Activated T-cell treated with anti-CD3 and anti-CD28 coated beads for 1 hour (primary cell): Measurements from ENCODE around the gene TBC1D13.
A peak's percentile ranks its signal among the peaks of the same experiment; 100 is the strongest.
"Not testable (repeated sequence)": the region's sequence is repeated elsewhere in the genome, so short reads cannot be mapped to it uniquely, and the experiment has no call there.

Experiments
- DNase-seq: peaks from one replicate; pipeline ENCODE4 v3.0.0-alpha.2; 2020; ENCODE audit warnings: low read depth

Gene TBC1D13

DNA sequence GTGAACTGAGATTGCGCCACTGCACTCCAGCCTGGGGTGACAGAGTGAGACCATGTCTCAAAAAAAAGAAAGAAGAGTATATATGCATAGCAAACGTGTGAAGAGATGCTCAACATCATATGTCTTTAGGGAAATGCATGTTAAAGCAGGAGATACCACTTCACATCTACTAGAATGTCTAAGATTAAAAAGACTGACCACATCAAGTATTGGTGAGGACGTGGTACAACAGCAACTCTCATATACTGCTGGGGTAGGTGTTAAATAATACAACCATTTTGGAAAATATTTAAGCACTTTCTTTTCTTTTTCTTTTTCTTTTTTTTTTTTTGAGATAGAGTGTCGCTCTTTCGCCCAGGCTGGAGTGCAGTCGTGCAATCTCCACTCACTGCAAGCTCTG lies 1.6 kb upstream of the TBC1D13 start:
- DNase-seq: no peak

DNA sequence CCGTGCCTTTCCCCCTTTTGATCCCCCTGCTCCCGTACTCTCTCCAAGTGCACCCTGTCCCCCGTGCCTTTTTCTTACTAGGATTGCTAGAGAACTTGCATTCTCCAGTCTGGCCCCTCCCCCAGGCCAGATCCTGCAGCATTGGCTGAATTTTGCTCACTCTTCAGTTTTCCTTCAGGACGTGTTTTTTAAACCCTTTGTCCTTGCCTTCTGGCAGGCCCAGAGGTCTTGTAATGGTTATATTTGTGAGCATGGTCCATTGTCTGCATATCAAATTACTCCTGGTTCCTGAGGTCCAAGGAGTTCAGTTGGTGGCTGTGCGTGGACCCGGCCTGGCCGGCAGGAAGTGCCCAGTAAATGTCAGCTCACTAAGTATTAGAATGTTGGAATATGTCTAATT lies 606 bp downstream of the TBC1D13 start:
- no peak for DNase-seq

DNA sequence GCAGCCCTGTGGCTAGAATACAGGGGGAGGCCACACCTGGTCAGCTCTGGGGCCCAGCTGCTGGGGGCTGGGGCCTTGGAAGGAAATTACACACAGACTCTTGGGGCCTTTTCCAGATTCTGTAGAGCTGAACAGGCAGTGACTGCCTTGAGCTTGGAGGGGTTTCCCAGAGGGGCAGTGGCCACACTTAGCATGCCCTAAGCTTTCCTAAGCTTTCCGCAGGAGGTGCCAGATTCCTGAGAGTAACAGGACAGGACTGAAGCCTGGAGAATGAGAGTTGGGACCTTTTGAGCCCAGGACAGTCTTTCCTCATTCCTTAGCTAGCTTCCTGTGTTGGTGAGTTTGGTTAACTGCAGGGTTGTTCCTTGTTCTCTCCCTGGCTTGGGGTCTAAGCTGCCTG lies 1.4 kb downstream of the TBC1D13 start:
- DNase-seq: no peak

DNA sequence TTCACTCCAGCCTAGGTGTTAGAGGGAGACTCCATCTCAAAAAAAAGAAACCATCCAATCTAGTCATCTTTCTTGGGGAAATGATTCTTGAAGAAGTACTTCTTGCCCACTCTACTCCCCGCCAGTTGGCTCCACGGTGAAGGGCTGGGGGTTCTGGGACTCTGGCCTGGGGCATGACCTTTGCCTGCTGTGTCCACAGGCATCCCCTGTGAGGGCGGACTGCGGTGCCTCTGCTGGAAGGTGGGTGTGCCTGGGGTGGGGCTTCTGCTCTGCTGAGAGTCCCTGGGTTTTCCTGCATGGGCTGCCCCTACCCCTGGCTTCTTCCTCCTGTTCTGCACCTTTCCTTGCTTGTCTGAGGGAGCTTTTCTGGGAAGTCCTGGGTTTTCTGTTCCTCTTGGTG lies 3.5 kb downstream of the TBC1D13 start:
- DNase-seq: no peak

DNA sequence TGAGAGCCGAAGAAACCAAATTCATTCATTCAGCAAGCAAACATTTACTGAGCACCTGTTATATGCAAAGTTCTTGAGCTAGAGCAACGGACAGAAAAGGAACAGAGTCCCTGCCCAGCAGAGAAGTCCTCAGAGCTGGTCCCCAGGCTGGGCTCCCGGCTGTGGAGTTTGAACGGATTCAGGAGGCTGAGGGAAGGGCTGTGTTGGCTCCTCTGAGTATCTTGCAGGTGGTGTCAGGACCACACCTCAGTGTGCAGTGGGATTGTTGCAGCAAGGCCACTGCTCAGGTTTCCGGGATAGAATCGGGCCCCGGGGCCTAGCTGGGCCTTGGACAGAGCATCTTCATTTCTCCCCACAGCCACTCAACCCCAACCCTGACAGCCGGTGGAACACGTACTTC lies 5.1 kb downstream of the TBC1D13 start:
- DNase-seq: no peak

DNA sequence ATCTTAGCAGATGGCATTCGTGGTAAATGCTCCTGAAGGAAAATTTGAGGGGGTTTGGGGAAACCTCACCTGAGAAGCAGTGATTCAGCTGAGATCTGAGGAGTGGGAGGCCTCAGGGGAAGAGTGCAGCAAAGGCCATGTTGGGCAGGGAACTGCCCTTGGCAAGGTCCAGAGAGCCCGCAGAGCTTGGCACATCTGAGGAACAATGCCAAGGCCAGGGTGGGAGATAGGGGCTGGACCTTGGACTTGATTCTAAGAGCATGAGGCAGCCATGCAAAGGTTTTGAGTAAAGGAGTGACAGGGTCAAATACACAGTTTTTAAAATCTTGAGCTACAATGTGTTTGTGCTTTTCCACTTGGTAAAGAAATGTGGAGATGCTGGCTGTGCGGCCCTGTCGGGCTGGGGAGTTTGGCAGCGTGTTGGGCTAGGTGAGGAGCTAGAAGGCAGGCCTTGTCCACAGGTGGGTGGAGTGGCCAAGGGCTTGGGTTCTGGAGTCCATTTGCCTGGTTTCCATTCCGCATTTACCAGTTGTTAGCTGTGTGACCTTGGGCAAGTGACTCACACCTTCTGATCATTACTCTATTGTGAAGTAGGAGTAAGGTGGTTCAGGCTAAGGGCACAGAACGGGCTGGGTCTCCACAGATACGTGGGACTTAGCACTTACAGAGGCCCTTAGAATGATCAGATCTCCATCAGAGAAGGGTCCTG lies 6.1 kb downstream of the TBC1D13 start:
- DNase-seq: no peak

DNA sequence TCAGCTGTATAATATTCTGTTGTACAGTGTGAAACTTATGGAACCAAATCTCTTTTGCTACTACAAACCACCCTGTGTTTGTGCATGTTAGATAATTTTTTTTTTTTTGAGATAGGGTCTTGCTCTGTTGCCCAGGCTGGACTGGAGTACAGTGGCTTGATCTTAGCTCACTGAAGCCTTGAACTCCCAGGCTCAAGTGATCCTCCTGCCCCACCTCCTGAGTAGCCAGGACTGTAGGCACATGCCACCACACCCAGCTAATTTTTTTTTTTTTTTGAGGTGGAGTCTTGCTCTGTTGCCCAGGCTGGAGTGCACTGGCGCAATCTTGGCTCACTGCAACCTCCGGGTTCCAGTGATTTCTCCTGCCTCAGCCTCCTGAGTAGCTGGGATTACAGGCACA lies 7.9 kb downstream of the TBC1D13 start:
- DNase-seq: not testable (repeated sequence)

DNA sequence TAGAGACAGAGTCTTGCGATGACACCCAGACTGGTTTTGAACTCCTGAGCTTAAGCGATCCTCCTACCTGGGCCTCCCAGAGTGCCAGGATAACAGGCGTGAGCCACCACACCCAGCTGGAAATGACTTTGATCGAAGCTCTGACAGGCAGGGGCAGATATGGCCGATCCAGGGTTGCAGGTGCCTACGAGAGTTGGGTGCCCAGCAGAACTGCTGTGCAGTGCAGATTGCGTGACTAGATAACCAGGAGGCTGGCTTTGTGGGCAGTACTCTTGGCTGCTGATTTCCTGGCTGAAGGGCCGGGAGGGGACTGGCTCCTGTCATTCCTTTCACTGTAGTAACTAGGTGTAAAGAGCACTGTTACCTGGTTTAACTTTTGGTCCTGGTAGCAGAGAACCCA lies 11.8 kb downstream of the TBC1D13 start:
- no peak for DNase-seq

DNA sequence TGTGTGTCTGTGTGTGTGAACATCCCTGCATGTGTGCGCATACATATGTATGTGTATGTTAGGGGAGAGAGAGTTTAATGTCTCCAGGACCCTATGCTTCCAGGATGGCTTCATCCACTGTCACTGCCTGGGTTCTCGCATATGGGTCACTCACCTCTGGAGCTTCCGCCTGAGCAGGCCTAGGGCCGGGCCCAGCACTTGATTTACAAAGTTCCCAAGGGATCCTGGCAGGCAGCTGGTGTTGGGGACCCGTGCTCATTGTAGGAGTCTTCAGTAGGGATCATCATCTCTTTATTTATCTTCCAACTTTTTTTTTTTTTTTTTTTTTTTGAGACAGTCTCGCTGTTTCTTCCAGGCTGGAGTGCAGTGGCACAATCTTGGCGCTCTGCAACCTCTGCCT lies 13.0 kb downstream of the TBC1D13 start:
- DNase-seq: no peak

DNA sequence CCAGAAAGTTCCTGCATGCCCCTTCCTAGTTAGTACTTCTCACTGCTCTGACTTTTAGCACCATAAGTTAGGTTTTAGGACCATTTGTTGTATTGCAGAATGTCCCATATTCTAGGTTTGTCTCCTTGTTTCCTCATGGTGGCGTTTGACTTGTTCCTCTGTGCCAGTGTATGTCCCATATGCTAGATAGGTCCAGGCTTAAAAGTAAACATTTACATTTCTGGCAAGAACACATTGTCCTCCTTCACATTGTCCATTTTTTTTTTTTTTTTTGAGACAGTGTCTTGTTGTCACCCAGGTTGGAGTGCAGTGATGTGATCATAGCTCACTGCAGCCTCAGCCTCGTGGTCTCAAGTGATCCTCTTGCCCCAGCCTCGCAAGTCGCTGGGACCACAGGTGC lies 15.4 kb downstream of the TBC1D13 start:
- DNase-seq: no peak

DNA sequence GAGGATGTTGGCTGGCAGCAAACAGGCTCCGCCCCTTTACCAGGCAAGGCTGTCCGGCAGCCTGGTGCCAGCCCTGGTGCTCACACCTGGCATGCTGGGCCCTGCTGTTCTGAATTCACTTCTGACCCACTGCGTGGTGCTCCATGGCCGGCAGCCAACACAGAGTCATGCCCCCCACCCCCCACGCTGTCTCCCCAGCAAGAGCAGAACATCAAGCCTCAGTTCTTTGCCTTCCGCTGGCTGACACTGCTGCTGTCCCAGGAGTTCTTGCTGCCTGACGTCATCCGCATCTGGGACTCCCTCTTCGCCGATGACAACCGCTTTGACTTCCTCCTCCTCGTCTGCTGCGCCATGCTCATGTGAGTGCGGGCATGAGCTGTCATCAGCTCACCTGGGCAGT lies 18.6 kb downstream of the TBC1D13 start:
- no peak for DNase-seq

DNA sequence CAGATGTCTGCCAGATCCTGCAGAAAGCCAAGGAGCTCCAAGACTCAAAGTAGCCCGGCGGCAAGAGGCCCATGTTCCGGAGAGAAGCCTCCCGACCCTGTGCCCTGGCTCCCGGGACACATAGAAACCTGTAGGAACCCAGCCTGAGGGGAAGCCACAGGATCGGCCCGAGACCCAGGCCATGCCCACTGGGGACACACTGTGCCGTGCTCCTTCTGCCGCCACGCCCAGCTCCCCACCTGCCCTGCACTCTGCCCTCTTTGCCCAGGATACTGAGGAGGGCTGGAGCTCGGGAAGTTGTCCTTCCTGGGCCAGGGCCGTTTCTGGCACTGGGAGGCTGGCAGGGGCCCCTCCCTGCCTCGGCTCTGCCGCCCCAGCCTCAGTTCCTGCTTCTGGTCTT lies 20.8 kb downstream of the TBC1D13 start:
- DNase-seq: no peak

DNA sequence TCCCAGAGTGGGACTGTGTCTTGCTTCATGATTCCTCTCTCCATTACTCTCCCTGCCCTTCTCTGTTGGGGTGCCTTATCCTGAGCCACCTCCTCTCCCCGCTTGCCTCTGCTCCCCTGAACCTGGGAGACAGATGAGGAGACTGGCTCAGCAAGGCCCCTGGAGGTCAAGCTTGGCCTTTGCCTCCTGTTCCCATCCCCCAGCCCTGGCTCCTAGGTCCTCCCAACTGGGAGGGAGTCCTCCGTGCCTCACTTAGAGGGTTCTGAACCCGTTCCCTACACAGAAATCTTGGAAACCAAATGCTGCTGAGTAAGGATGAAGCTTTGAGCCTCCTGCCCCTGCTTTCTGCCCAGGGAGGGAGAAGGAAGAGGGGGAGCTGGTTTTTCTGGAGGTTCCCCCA lies 21.5 kb downstream of the TBC1D13 start:
- DNase-seq: no peak

DNA sequence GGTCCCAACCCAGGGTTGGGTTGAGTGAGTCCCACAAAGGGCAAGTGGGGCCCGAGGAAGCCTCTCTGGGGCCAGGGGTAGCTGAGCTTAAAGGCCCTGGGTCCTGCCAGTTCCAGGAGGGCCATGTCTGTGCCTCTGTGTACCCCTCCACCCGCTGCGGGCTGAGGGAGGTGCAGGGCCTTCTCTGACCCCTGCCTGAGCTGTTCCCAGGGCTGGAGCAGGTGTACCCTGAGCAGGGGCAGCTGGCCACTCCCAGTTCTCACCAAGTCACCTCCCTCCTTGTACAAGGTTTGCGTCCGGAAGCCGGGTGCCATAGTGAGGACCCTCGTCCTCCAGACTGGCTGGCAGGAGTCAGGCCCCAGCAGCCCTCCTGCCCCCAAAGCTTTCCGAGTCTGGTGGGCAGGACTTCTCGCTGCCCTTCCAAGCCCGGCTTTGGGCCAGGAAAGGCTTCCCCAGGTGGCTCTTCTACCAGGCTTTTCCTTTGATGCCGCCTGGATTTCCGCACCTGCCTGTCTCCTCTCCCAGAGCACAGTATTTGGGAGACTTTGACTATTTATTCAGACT lies 22.1 kb downstream of the TBC1D13 start:
- no peak for DNase-seq

DNA sequence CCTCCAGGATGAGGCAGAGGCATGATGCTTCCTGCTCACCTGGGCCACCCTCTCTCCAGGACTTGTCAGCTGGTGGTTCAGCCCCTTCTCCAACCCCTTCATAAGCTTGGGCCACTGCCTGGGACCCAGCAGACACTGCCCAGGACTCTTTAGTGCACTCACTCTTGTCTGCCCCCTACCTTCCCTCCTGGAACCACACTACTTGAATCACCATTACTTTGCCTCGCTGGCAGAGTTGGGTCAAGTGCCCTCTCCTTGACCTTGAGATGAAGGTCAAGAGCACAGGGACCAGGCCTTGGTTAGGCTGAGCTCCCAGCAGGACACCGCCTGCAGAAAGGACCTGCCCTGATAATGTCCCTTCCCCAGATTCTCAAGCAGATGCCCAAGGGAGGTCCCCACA lies 22.8 kb downstream of the TBC1D13 start:
- DNase-seq: no peak

DNA sequence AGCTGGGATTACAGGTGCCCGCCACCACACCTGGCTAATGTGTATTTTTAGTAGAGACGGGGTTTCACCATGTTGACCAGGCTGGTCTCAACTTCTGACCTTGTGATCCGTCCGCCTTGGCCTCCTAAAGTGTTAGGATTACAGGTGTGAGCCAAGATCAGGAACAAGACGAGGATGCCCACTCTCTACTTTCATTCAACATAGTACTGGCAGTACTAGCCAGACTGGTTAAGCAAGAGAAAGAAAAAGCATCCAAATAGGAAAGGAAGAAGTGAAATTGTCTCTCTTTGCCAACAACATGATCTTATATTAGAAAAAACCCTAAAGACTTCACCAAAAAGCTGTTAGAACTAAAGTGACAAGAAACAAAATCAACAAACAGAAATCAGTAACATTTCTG lies 23.8 kb downstream of the TBC1D13 start:
- no peak for DNase-seq

DNA sequence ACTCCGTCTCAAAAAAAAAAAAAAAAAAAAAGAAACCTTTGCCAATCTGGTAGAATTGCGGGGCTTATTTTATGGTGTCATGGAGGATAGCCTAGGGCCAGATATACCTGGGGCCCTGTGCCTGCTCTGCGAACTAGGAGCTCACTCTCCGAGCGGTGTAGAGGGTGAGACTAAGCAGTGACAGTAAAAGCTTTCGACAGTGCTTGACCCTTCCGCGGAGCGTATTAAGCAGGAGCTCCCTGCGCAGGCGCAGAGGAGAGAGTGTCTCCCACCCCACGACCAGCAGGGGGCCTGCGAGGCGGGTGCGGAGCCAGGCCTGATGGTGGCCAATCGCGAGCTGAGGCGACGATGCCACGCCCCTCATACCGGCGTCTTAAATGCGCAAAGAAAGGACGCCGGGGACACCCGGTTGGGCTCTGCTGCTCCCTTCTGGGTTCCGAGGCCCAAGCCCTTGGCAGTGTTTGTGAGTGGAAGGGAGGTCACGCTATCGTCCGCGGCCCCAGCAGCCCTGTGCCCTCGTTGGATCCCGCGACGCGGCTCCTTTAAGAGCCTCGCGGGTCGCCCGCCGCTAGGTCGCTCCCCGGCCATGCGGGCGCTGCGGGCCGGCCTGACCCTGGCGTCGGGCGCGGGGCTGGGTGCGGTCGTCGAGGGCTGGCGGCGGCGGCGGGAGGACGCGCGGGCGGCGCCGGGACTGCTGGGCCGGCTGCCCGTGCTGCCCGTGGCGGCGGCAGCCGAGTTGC lies 31.2 kb downstream of the TBC1D13 start, which contains the start of gene ENDOG:
ENDOG (plus strand) TSS at position 402 of the 740 bp plus-strand sequence; CDS start at position 587, 185 bp downstream.
- DNase-seq: peak; percentile 96

DNA sequence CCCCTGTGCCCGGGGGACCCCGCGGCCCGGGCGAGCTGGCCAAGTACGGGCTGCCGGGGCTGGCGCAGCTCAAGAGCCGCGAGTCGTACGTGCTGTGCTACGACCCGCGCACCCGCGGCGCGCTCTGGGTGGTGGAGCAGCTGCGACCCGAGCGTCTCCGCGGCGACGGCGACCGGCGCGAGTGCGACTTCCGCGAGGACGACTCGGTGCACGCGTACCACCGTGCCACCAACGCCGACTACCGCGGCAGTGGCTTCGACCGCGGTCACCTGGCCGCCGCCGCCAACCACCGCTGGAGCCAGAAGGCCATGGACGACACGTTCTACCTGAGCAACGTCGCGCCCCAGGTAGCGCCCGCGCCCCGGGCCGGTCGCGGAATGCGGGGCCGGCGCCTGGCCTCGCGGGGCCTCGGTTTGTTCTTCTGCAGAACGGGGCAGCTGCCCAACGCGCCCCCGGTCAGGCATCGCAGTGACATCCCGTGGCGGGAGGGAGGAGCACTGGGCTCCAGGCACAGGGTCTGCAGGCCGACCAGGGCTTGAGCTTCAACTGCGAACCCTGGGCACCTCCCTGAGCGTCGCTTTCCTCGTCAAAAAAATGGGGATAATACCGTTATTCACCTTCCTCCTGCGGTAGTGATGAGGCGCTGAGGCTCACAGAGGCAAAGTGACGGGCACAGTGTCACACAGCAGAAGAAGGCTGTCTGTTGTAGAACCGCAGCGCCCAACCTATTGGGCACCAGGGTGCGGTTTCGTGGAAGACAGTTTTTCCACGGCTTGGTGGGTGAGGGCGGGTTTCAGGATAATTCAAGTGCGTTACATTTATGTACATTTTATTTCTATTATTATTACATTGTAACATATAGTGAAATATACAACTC lies 32.0 kb downstream of the TBC1D13 start:
- peak; percentile 33 for DNase-seq

DNA sequence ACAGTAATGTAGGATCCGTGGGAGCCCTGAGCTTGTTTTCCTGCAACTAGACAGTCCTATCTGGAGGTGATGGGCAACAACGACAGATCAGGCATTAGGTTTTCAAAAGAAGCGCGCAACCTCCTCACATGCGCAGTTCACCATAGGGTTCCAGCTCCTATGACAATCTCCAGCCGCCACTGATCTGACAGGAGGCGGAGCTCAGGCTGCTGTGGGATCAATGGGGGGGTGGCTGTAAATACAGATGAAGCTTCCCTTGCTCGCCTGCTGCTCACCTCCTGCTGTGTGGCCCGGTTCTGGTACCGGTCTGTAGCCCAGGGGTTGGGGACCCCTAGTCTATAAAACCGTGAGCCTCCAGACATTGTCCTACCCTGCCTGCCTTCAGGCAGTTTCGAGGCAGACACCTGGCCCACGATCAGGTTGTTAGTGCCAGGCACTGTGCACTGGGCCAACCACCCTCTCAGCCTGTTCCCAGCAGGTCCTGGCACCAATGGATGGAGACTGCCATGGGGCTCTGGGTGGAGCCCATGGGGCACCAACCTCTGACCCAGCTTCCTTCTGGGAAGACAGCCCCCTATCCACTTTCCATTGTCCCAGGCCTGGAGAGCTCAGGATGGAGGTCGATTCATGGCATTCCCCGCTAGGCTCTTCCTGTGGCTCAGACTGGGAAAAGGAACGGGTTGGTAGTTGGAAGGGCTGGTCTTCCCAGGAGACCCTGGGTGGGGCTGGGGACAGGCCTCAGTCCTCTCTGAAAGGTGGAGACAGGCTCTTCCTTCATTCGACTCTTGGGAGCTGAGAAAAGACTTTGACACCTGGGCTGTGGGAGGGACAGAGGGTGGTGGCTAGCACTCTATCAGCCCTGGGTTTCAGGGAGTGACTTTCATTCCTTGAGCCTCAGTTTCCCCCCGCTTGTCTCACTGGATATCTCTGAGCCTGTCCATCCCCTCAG lies 32.9 kb downstream of the TBC1D13 start:
- DNase-seq: no peak

DNA sequence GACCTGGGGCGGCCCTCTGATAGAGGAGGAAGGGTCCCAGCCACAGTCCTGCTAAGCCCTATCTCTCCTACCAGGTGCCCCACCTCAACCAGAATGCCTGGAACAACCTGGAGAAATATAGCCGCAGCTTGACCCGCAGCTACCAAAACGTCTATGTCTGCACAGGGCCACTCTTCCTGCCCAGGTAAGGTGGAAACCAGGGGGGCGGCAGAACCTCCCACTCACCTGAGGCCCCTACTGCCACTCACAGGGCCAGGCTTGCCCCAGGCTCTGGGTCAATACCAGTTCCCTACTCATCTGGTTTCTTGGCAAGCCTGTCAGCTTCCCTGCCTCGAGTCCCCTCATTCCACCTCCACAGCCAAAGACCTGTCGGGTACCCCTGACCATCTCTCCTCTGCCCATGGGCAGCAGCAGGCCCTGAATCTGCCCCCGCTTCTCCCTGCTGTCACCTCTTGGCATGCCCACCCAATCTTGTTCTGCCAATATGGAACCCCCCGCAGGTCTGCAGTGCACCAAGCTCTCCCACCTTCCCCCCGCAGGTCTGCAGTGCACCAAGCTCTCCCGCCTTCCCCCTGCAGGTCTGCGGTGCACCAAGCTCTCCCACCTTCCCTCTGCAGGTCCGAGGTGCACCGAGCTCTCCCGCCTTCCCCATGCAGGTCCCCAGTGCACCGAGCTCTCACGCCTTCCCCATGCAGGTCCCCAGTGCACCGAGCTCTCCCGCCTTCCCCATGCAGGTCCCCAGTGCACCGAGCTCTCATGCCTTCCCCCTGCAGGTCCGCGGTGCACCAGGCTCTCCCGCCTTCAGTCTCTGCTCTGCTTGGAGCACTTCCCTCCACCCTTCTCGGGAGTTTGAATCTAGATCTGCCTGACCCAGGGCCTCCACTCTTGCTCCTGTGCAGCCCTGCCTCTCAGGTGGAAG lies 33.9 kb downstream of the TBC1D13 start:
- DNase-seq: no peak
